Myocyte (in vitro differentiated cells): ENCODE results near the gene ARHGEF19. TPM values are rescaled to one million over a fixed set of nuclear protein-coding genes. Genes with fewer than 3 reads are reported as not detected.

ENCODE experiments used
- DNase-seq: peaks from one replicate; pipeline ENCODE4 v3.0.0-alpha.2; 2012; ENCODE audit warnings: low read depth
- total RNA-seq: library from RNA; depleted of rRNA; stranded (reverse); fragments of >200 nt; gene quantifications from 2 replicates; pipeline ENCODE4 v1.2.3, GENCODE V29; 2014

Gene ARHGEF19
- total RNA-seq, 1 donor from 2014 or later = 0.67 TPM

DNA sequence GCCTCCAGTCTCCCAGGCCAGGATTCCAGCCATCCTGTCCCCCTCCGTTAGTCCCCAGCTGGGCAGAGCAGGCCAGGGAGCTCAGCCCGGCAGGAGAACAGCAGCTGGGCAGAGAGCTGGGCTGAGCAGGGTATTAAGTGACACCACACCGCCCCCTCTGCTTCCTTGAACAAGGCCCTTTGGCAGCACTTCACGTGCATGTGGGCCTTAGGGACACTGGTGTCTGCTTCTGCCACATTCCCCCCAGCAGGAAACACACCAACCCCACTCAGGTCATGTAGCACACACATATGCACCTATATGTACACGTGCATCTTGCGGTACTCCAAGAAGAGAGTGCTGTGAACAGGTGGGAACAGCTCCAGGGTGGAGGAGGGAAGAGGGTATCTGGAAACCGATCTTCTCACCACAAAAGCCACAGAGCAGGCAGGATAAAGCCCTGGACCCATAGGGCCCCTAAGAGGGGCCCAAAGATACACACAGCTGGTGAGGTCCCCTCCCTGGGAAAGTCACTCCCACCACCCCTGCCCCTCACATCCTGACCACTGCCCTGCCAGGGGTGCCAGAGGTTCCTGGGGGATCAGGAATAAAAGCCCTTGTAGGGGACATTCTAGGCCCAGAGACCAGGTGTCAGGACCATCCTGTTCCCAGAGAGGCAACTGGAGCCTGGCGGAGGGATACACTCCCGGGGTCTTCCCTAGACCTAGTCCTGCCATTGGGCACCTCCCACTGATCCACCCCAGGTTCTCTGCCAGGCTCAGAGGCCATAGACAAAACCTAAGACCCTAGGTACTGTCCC is 61.1 kb downstream of the ARHGEF19 start:
- DNase-seq = peak; percentile 89

DNA sequence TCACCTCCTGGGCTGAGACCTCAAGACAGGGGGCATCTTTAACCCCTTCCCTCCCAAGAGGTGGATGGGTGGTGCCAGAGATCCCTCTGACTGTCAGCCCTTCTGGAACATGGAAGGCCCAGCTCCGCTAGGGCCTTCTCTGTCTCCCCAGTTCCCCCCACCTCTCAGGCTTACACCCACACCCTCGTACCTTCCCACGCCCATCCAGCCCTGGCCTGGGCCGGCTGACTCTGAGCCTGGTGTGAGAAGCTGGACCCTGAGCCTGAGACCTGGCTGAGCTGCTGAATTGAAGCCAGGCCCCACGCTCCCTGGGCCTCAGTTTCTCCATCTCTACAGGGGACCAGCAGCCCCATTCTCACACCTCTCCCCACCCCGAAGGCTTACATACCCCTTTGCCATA is 61.9 kb downstream of the ARHGEF19 start:
- no peak for DNase-seq

DNA sequence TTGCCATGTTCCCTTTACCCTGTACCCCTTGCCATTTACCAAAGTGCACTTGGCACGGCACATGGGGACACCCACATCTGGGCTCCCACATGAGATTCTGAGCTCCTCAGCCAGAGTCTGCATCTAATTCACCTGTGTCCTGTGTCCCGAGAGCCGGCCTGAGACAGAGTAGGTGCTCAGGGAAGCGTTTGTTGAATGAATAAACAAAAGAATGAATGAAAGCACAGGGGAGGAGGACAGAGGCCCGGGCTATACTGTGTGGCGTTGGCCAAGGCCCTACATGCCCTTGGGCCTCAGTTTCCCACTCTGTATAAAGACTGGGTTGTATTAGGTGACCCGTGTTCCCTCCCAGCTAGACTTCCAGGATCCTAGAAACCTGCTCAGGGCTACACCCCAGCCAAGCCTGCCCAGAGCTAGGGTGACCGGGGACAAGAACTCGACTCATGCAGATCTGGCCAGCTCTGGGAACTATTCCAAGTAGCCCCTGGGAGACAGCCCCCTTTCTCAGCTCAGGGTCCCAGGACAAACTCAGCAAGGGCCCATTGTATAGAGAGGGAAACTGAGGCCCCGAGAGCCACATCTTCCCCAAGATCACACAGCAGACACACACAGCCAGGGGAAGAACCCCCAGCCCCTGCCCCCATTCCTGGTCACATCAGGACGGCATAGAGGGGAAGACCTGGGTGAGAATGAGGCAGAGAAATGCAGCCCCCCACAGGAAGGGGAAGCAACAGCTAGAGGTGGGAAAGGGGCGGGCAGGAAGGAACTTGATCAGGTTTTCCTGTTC is 62.6 kb downstream of the ARHGEF19 start:
- DNase-seq = no peak

DNA sequence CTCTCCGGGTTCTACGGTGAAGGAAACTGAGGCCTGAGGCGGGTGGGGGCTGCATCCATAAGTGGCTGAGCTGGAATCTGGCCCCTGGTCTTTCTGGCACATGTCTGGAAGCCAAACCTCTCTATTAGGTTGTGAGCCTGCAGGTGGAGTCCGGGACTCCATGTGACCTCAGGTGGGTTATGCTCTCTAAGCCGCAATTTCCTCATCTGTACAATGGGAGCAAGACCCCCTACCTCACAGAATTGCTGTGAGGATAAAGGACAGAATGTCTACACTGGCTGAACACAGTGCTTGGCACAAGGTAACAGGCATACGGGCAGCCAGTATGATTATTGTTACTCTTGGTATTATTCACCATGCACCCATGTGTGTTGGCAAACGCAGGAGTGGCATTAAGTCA is 63.3 kb downstream of the ARHGEF19 start:
- DNase-seq = no peak

DNA sequence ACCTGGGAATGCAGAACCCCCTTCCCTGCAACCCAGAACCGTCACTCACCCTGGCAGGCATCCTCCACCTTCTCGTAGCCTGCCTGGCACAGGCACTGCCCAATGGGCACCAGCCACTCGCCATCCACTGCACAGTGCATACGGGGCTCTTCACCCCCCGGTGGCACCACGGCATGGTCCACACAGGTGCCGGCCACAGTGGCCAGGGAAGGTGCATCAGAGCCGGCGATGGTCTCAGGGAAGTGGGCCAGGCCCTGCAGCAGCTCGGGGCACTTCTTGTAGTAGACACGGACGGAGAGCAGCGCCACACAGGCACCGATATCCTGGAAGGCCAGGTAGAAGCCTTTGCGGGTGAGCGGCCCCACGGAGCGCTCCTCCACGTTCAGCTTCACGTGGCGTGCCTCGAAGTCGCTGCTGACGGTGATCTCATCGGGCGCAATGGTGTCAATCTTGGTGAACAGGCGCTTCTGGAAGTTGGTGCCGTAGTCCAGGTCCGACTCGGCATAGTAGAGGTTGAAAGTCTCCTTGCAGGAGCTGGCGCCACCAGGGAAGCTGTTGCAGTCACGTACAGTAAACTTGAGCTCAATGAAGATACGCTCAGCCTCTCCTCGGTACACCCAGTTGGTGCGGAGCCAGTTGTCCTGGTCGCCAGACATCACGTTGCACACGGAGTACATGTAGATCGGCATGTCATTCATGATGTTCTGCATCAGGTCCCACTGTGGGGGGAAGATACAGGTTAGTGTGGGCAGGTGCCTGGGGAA is 63.9 kb downstream of the ARHGEF19 start:
- DNase-seq = no peak

Other genes starting within 250 kb of the ARHGEF19 start
- 32.9 and 47.1 TPM in 2 replicates for gene ZBTB17, start 236.6 kb downstream of the ARHGEF19 start, total RNA-seq
- gene SRARP, start 208.4 kb downstream of the ARHGEF19 start, total RNA-seq = not detected in 2 replicates
- 38.7 and 94.0 TPM in 2 replicates for gene HSPB7, start 194.6 kb downstream of the ARHGEF19 start, total RNA-seq
- gene CLCNKA, start 190.6 kb downstream of the ARHGEF19 start, total RNA-seq = 0.05 TPM in 1 of 2 replicates, not detected in the other
- gene CLCNKB, start 168.9 kb downstream of the ARHGEF19 start, total RNA-seq = not detected in 2 replicates
- not detected in 2 replicates for gene FAM131C, start 139.0 kb downstream of the ARHGEF19 start, total RNA-seq
- 18.1 and 25.2 TPM in 2 replicates for gene EPHA2, start 56.6 kb downstream of the ARHGEF19 start, total RNA-seq
- 11.3 and 16.3 TPM in 2 replicates for gene CPLANE2, start 24.5 kb upstream of the ARHGEF19 start, total RNA-seq
- gene FBXO42, start 139.8 kb upstream of the ARHGEF19 start, total RNA-seq = 14.8 and 17.7 TPM in 2 replicates
- 76.2 and 79.3 TPM in 2 replicates for gene SZRD1, start 154.6 kb upstream of the ARHGEF19 start, total RNA-seq
- not detected in 2 replicates for gene SPATA21, start 224.8 kb upstream of the ARHGEF19 start, total RNA-seq
- 21.4 and 26.5 TPM in 2 replicates for gene NECAP2, start 228.1 kb upstream of the ARHGEF19 start, total RNA-seq